ENCODE data around the gene KIF5A. TPM values are rescaled to one million over a fixed set of nuclear protein-coding genes. Genes with fewer than 3 reads are reported as not detected.
A peak's percentile ranks its signal among the peaks of the same experiment; 100 is the strongest.

The KIF5A gene
- total and polyA plus RNA-seq, 2 of the 4 experiments (the other 2 are of a cell fraction): 0.15 to 0.18 TPM

DNA sequence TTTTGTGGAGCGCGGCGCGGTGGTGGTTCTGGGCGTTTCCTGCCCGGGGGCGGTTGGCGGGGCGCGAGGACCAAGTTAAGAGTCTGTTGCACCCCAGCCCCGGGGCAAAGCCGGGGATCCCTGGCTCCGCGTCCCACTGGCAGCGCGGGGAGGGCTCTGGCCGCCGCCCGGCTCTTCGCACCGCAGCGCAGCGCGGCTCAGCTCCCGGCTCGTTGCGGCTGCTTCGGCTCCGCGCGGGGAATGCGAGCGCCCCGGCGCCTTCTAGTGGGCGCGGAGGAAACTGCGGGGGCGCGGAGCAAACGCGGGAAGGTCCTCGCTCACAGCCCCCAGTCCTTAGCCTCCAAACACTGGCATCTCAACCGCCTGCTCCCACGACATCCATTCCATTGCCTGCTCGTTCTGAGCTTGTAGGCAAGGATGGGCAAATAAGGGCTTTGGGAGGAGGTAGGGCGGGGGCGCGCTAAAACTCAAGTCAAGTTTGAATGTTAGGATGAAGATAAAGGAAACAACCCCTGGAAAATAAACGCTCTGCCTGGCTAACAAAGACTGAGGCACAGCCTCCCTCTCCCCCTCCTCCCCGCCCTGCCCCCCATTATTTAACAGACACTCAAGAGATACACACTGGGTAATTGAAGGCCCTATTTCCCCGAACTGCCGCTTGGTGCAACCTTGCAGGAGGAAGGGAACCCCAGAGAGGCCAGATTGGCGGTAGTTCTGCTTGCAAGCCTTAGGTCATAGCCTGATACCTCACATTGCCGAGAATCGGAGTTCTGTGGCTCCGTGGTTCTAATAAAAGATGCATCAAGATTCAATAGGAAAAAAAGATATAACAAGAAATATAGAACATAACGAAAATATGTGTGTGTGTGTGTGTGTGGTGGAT, 83.4 kb downstream of the KIF5A start, which contains the start of gene B4GALNT1:
Gene B4GALNT1 (minus strand): TSS at position 244 of the 883 bp plus-strand sequence. CDS start 1,069 bp downstream, outside the sequence.
- Histone ChIP-seq H3K79me1 (ENCODE audit: low read depth in 1 of 2, low read length in 2 of 2) (no peaks in the 10 kb centered on the region), H2BK20ac (ENCODE audit: low read depth, low read length) (no peak within 1 kb of the TSS), H3K4me2 (ENCODE audit: low read depth, low read length) (peak within 1 kb of the TSS; percentile 81), H2BK15ac (ENCODE audit: low read depth, low read length) (no peak within 1 kb of the TSS), H3K56ac (ENCODE audit: extremely low read depth, insufficient read depth, low read length) (no peak within 1 kb of the TSS), H3K18ac (ENCODE audit: low read depth, low read length) (no peak within 1 kb of the TSS), H3K27me3 (ENCODE audit: control insufficient read depth, insufficient read depth, low read length) (peaks cover 39% of the 10 kb centered on the region), H3K9me3 (ENCODE audit: control insufficient read depth, insufficient read depth, low read length) (no peaks in the 10 kb centered on the region), H3K9ac (ENCODE audit: low read depth, low read length) (no peak within 1 kb of the TSS), H4K8ac (ENCODE audit: low read depth in 2 of 2, low read length in 2 of 2) (no peak within 1 kb of the TSS), H2BK120ac (ENCODE audit: low read depth, low read length) (no peak within 1 kb of the TSS), H3K14ac (replicated peaks; ENCODE audit: low read depth, low read length) (no peak within 1 kb of the TSS), H2AFZ (replicated peaks; ENCODE audit: low read length, poor library complexity) (peak within 1 kb of the TSS; percentile 92), H3K9me1 (ENCODE audit: insufficient read depth, low read length) (no peaks in the 10 kb centered on the region), H2AK5ac (ENCODE audit: low read depth, low read length) (no peak within 1 kb of the TSS), H3K4ac (ENCODE audit: low read depth, low read length) (no peak within 1 kb of the TSS), H3K4me1 (ENCODE audit: control insufficient read depth, insufficient read depth, low read length) (0 out of 2 replicates have a peak, but pooled peaks cover 2% of the 10 kb centered on the region), H4K91ac (ENCODE audit: insufficient read depth, low read depth, low read length) (no peak within 1 kb of the TSS), H3K27ac (ENCODE audit: insufficient read depth, low read length) (no peak within 1 kb of the TSS), H3K23ac (ENCODE audit: low read depth, low read length) (0 out of 2 replicates have a peak within 1 kb of the TSS, but pooled peaks have one; percentile 76), H2BK5ac (ENCODE audit: low read depth, low read length, poor library complexity, severe bottlenecking) (no peak within 1 kb of the TSS), H3K4me3 (ENCODE audit: insufficient read depth, low read depth, low read length) (peak within 1 kb of the TSS; percentile 43), H4K20me1 (ENCODE audit: insufficient read depth, low read length) (no peaks in the 10 kb centered on the region; the same call in 1 of the 2 replicates), H2AK9ac (replicated peaks; ENCODE audit: low read depth, low read length, poor library complexity) (peak within 1 kb of the TSS; percentile 63), H3K36me3 (ENCODE audit: control insufficient read depth, insufficient read depth, low read length) (no peaks in the 10 kb centered on the region), H4K5ac (ENCODE audit: low read depth, low read length) (no peak within 1 kb of the TSS)
- in situ Hi-C loops (cut with MboI; ENCODE audit: low sequenced_read_pairs) (no loop called here), dilution Hi-C loops (cut with HindIII; ENCODE audit: low sequenced_read_pairs, unreplicated experiment) (no loop called here), intact Hi-C loops (cut with micrococcal nuclease) (loop anchor here (1.0 to 2.0 kb wide), 2 partner anchors 50 to 60 kb away; no protein-coding TSS in a partner anchor)
- ChIA-PET POLR2A (ENCODE audit: unreplicated experiment) (interaction anchor here (0.6 kb wide), 1 partner anchor 121 kb away, joined by 5 read pairs; no protein-coding TSS in a partner anchor), CTCF (interaction anchor here (0.6 to 1.5 kb wide), 14 partner anchors 10 to 1123 kb away, joined by 3 to 11 read pairs (median 4); partner anchors contain the start of gene PIP4K2C)
- ATAC-seq (ENCODE audit: low read depth) (peak; percentile 97), DNase-seq (peak; percentile 45)
- WGBS, 2 experiments (ENCODE audit: extremely low coverage in 2 of 2, insufficient read length in 1 of 2): 4% methylated on average over 27 of the region's 58 CpGs; no CpG with 5 or more reads in 1 of the 2 experiments
- BruUV-seq (replicated peaks): no TSS peak
- TF ChIP-seq FOS (IDR thresholded peaks at IDR 0.05; ENCODE audit: low read depth, low read length) (no peak), RCOR1 (IDR thresholded peaks at IDR 0.05; ENCODE audit: insufficient replicate concordance, low read length) (no peak), MAZ (IDR thresholded peaks at IDR 0.05; ENCODE audit: borderline replicate concordance, low read depth, low read length) (peak; percentile 78; the same call in 1 of the 2 replicates), CHD1 (IDR thresholded peaks at IDR 0.05; ENCODE audit: low read depth, low read length) (no peak), MXI1 (IDR thresholded peaks at IDR 0.05; ENCODE audit: borderline replicate concordance, low read depth, low read length) (no peak), RFX5 (IDR thresholded peaks at IDR 0.05; ENCODE audit: low read depth, low read length) (no peak), SMC3 (IDR thresholded peaks at IDR 0.05; ENCODE audit: low read depth, low read length) (peak; percentile 62), NFE2L2 (IDR thresholded peaks at IDR 0.05; ENCODE audit: low read depth, low read length) (no peak), CEBPB (IDR thresholded peaks at IDR 0.05; ENCODE audit: low read depth, low read length) (no peak), RAD21 (IDR thresholded peaks at IDR 0.05; ENCODE audit: low read length) (peak; percentile 64)
- TF ChIP-seq, protein P1, sequence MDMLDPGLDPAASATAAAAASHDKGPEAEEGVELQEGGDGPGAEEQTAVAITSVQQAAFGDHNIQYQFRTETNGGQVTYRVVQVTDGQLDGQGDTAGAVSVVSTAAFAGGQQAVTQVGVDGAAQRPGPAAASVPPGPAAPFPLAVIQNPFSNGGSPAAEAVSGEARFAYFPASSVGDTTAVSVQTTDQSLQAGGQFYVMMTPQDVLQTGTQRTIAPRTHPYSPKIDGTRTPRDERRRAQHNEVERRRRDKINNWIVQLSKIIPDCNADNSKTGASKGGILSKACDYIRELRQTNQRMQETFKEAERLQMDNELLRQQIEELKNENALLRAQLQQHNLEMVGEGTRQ (IDR thresholded peaks at IDR 0.05; ENCODE audit: low read depth, low read length): no peak
- TF ChIP-seq, protein P2, sequence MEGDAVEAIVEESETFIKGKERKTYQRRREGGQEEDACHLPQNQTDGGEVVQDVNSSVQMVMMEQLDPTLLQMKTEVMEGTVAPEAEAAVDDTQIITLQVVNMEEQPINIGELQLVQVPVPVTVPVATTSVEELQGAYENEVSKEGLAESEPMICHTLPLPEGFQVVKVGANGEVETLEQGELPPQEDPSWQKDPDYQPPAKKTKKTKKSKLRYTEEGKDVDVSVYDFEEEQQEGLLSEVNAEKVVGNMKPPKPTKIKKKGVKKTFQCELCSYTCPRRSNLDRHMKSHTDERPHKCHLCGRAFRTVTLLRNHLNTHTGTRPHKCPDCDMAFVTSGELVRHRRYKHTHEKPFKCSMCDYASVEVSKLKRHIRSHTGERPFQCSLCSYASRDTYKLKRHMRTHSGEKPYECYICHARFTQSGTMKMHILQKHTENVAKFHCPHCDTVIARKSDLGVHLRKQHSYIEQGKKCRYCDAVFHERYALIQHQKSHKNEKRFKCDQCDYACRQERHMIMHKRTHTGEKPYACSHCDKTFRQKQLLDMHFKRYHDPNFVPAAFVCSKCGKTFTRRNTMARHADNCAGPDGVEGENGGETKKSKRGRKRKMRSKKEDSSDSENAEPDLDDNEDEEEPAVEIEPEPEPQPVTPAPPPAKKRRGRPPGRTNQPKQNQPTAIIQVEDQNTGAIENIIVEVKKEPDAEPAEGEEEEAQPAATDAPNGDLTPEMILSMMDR (conservative IDR thresholded peaks at IDR 0.05; ENCODE audit: low read depth, low read length): peak; percentile 81
- TF ChIP-seq, protein P3, sequence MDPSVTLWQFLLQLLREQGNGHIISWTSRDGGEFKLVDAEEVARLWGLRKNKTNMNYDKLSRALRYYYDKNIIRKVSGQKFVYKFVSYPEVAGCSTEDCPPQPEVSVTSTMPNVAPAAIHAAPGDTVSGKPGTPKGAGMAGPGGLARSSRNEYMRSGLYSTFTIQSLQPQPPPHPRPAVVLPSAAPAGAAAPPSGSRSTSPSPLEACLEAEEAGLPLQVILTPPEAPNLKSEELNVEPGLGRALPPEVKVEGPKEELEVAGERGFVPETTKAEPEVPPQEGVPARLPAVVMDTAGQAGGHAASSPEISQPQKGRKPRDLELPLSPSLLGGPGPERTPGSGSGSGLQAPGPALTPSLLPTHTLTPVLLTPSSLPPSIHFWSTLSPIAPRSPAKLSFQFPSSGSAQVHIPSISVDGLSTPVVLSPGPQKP (IDR thresholded peaks at IDR 0.05; ENCODE audit: borderline replicate concordance, low read depth, low read length): no peak
